Stimulated activated CD4-positive, alpha-beta T cell treated with anti-CD3 and anti-CD28 coated beads, TNF-alpha, amount 100 ng/mL, for 48 hours (primary cell): ENCODE measurements around the gene PHAX.
"Not testable (repeated sequence)": the region's sequence is repeated elsewhere in the genome, so short reads cannot be mapped to it uniquely, and the experiment has no call there.

Experiments
- DNase-seq, 3 donors: peaks; one replicate each; pipeline ENCODE4 v3.0.0-alpha.2; 2020; ENCODE audit warnings: low read depth in 3 of 3

Gene PHAX

GRCh38 chr5:126656401-126657007 lies 55.8 kb downstream of the PHAX start:
- DNase-seq: no peak

- no peak for DNase-seq
Observed at GRCh38 chr5:126658561-126658960, 57.8 kb downstream of the PHAX start.

GRCh38 chr5:126659805-126660482 lies 59.2 kb downstream of the PHAX start:
- no peak for DNase-seq

- no peak for DNase-seq
Observed at GRCh38 chr5:126664586-126664985, 63.8 kb downstream of the PHAX start.

GRCh38 chr5:126670109-126670508 lies 69.4 kb downstream of the PHAX start:
- DNase-seq: not testable (repeated sequence)

- not testable (repeated sequence) for DNase-seq
Observed at GRCh38 chr5:126671681-126672080, 70.9 kb downstream of the PHAX start.

- no peak for DNase-seq
Observed at GRCh38 chr5:126673477-126673876, 72.7 kb downstream of the PHAX start.

- DNase-seq: no peak
Observed at GRCh38 chr5:126674145-126674544, 73.4 kb downstream of the PHAX start.

- no peak for DNase-seq
Observed at GRCh38 chr5:126675338-126675737, 74.6 kb downstream of the PHAX start.

GRCh38 chr5:126676195-126676624 lies 75.5 kb downstream of the PHAX start:
- peak; percentile 32 to 49 (median 40) for DNase-seq
